ENCODE measurements around the gene TLX3. TPM values are rescaled to one million over a fixed set of nuclear protein-coding genes. Genes with fewer than 3 reads are reported as not detected.
"Not testable (repeated sequence)": the region's sequence is repeated elsewhere in the genome, so short reads cannot be mapped to it uniquely, and the experiment has no call there.

The TLX3 gene
- total RNA-seq, 1 experiment from 2014 or later, result not detected

DNA sequence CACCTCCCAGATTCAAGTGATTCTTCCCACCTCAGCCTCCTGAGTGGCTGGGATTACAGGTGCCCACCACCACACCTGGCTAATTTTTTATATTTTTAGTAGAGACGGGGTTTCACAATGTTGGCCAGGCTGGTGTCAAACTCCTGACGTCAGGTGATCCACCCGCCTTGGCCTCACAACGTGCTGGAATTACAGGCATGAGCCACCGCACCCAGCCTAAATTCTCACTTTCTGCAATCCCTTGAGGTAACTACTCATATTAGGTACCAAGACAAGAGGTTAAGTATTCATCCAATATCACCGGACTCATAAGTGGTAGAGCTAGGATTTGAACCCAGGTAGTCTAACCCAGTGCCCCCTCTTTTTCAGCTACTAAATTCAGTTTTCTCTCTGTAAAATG lies 11.1 kb upstream of the TLX3 start:
- DNase-seq (ENCODE audit: low read depth, low spot score); in situ Hi-C loops (cut with HindIII; ENCODE audit: low pct_unique_long_range_greater_than_20kb, low sequenced_read_pairs): not testable (repeated sequence)

- DNase-seq (ENCODE audit: low read depth, low spot score), result no peak
- in situ Hi-C loops (cut with HindIII; ENCODE audit: low pct_unique_long_range_greater_than_20kb, low sequenced_read_pairs), result no loop called here
Measured at GRCh38 chr5:171299228-171299627, 9.8 kb upstream of the TLX3 start.

GRCh38 chr5:171299851-171300250 lies 9.2 kb upstream of the TLX3 start:
- in situ Hi-C loops (cut with HindIII; ENCODE audit: low pct_unique_long_range_greater_than_20kb, low sequenced_read_pairs), result no loop called here
- no peak for DNase-seq (ENCODE audit: low read depth, low spot score)

GRCh38 chr5:171300358-171300757 lies 8.7 kb upstream of the TLX3 start:
- in situ Hi-C loops (cut with HindIII; ENCODE audit: low pct_unique_long_range_greater_than_20kb, low sequenced_read_pairs), result no loop called here
- DNase-seq (ENCODE audit: low read depth, low spot score), result no peak

DNA sequence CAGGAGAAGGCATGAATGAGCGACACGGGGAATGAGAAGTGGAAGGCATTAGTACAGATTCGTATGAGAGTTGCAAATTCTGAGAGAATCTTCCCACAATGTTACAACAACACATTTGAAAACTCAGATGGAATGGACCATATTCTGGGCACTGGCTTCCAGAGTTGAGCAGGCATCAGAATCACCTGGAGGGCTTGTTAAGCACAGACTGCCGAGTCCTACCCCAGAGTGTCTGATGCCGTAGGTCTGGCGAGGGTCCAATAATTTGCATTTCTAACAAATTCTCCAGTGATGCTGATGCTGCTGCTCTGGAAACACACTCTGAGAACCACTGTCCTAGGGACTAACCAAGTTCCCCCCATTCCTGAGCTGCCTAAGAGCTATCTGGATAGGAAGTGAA lies 2.9 kb upstream of the TLX3 start:
- no peak for DNase-seq (ENCODE audit: low read depth, low spot score)
- in situ Hi-C loops (cut with HindIII; ENCODE audit: low pct_unique_long_range_greater_than_20kb, low sequenced_read_pairs), result no loop called here

DNA sequence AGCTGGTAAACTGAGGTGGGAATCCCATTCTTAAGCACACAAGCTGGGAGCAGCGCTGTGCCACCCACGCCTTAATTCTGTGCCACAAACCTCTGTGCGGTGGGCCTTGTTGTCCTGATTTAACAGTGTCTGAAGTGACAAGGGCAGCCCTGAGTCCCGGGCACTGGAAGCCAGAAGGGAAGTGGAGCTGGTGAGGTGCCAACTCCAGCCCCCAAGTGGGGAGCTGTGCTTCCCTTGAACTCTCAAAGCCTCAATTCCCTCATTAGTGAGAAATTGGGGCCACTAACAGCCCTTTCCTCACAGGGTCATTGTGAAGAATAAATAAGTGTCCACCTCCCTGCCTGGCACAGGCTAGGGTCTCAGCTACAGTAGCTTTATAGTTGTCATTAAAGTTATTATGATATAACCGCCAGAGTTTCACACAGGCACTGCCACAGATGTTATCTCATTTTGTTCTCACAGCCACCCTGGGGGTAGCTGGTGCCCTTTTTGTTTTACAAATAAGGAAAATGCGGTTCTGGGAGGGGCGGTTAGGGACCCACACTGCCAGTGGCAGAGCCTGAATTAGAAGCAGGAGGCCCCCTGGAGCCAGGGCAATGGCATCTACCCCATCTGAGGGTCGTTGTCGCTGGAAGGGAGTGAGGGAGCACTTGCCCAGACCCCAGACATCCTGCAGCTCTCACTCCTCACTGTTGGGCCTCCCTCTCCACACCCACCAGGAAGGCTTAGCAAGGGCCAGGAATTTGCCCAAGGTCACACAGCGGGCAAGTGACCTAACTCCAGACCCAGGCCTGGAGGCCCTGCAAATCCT lies 2.1 kb upstream of the TLX3 start:
- in situ Hi-C loops (cut with HindIII; ENCODE audit: low pct_unique_long_range_greater_than_20kb, low sequenced_read_pairs), result no loop called here
- DNase-seq (ENCODE audit: low read depth, low spot score), result no peak

DNA sequence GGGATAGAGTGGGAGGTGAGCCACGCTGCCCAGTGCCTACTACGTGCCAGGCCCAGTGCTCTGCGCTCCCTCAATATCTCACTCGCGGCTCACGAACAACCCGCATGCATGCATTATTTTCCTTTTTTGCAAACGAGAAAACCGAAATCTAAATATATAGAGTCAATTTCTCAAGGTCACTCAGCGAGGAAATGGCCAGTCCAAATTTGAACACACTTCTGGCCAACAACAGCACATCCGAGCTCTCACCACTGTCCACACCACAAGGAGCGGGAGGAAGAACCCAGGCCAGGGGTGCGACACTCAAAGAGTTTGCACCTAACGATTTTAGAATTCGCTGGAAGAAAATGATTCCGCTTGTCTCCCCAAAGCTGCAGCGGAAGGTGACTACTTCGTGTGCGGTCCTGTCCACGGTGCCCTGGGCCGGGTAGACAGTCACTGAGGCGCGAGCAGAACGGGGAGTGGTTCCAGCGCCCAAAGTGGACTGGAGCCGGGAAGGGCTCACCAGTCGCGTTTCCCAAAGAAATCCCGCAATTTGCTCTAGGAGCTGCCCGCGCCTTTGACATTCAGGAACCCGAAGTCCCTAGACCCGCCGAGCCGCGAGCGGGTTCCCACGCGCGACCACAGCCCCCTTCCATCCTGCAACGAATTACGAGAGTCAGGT lies 1.1 kb upstream of the TLX3 start:
- DNase-seq (ENCODE audit: low read depth, low spot score), result no peak
- in situ Hi-C loops (cut with HindIII; ENCODE audit: low pct_unique_long_range_greater_than_20kb, low sequenced_read_pairs), result no loop called here

GRCh38 chr5:171309276-171310211 lies 496 bp downstream of the TLX3 start:
- in situ Hi-C loops (cut with HindIII; ENCODE audit: low pct_unique_long_range_greater_than_20kb, low sequenced_read_pairs), result no loop called here

DNA sequence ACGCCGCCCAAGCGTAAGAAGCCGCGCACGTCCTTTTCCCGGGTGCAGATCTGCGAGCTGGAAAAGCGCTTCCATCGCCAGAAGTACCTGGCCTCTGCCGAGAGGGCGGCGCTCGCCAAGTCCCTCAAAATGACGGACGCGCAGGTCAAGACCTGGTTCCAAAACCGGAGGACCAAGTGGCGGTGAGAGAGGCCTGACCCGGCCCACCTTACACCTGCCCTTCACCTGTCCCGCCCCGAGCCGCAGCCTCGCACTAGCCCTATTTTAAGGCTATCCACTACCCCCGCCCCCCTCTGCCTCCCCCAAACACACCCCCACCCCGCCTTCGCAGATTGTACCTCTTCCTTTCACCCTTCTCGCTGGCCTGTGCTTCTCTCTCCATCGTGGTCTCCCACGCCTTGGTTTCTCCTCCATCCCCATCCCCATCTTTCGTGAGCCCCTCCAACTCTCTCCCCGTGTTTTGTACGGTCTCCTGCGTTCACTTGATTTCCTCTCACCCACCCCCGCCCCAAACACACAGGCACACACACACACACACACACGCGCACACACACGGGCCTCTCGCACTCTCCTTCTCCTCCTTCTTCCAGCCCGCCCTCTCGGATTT lies 1.3 kb downstream of the TLX3 start:
- in situ Hi-C loops (cut with HindIII; ENCODE audit: low pct_unique_long_range_greater_than_20kb, low sequenced_read_pairs), result no loop called here
- no peak for DNase-seq (ENCODE audit: low read depth, low spot score)

More at GRCh38 chr5:171309276-171310211, 496 bp downstream of the TLX3 start:
- DNase-seq (ENCODE audit: low read depth, low spot score), result no peak

DNA sequence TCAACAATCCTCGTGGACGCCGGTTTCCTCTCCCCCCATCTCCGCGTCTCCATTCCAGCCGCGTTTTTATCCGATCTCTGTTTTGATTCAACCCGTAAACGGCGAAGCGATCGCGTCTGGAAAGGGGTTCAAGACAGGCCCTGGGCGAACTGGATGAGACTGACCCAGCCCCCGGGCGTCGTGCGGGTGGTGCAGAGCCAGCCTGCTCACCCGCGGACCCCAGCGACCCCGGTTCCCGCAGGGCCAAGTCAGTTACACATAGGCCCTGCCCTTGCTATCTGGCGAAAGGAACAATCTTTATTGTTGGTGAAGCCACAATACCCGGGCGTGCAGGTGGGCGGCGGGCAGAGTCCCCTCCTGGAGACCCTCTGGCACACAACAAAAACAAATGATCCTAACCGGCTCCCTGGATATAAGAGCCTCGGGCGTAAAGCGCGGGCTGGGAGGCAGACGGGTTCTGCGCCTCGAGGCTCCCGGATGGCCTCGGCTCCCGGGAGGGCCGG lies 1.8 kb downstream of the TLX3 start:
- DNase-seq (ENCODE audit: low read depth, low spot score), result no peak
- in situ Hi-C loops (cut with HindIII; ENCODE audit: low pct_unique_long_range_greater_than_20kb, low sequenced_read_pairs), result no loop called here

GRCh38 chr5:171311322-171312077 lies 2.5 kb downstream of the TLX3 start:
- DNase-seq (ENCODE audit: low read depth, low spot score), result no peak
- in situ Hi-C loops (cut with HindIII; ENCODE audit: low pct_unique_long_range_greater_than_20kb, low sequenced_read_pairs), result no loop called here

DNA sequence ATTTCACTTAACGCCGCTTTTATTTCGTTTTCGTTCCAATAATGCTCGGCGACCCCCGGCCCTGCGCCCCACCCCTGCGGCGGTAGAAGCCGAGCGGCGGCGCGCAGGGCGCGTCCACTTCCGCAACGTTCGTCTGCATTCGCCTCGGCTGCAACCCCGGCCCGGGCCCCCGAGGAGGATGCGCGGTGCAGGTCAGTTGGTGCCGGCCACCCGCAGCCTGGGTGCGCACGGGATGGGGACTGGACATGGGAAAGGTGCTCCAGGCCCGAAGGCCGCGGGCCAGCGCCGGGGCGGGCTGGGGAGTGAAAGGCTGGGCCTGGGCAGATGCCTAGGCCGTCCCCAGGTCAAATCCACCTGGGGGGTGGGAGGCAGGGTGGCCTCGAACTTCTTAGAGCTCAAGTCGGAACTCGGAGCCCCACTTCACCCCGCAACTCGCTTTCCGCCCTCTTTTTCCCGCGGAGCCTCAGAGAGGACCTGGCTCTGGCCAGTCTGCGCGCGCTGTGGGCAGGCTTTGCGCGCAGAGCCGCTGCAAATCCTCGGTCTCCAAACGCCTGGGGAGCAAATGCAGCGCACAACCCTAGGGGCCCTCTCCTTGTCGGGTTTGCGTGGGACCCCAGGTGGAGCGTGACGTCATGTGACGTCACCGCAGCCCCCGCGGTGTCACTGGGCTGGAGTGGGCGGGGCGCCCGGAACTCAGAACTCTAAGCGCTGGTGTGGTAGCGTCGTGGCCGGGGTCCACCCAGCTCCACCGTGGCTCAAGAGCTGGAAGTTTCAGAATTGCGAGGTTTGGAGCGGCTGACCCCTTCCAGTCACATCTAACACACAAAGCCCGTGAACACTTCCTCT lies 3.3 kb downstream of the TLX3 start:
- in situ Hi-C loops (cut with HindIII; ENCODE audit: low pct_unique_long_range_greater_than_20kb, low sequenced_read_pairs), result no loop called here
- DNase-seq (ENCODE audit: low read depth, low spot score), result no peak

DNA sequence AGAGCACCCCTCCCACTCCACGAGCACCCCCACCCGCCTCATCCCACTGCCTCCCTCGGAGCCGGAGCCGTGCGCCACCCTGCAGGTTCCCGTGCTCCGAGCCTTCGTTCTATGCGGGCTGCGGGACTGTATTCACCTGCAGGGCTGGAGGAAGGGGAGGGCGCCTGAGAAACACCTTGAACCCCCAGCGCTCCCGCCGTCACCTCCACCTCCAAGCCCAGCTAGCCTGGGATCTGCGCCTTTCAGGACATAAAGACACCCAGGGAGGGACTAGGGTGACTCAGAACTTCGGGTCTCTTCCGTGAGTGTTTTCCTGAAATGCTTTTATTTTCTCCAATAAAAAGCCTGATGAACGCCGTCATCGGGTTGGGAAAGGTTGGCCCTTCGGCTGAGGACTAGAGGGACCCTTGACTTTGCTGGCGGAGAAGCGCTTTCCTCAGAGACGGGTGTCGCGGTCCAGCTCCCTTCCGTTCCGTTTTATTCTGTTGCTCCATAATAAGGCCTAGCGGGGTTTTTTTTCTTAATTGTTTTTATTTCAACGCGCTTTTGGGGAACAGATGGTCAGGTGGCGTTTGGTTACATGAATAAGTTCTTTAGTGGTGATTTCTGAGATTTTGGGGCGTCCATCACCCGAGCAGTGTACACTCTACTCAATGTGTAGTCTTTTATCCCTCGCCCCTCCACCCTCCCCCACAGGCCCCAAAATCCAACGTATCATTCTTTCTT lies 4.6 kb downstream of the TLX3 start:
- in situ Hi-C loops (cut with HindIII; ENCODE audit: low pct_unique_long_range_greater_than_20kb, low sequenced_read_pairs), result no loop called here
- no peak for DNase-seq (ENCODE audit: low read depth, low spot score)

DNA sequence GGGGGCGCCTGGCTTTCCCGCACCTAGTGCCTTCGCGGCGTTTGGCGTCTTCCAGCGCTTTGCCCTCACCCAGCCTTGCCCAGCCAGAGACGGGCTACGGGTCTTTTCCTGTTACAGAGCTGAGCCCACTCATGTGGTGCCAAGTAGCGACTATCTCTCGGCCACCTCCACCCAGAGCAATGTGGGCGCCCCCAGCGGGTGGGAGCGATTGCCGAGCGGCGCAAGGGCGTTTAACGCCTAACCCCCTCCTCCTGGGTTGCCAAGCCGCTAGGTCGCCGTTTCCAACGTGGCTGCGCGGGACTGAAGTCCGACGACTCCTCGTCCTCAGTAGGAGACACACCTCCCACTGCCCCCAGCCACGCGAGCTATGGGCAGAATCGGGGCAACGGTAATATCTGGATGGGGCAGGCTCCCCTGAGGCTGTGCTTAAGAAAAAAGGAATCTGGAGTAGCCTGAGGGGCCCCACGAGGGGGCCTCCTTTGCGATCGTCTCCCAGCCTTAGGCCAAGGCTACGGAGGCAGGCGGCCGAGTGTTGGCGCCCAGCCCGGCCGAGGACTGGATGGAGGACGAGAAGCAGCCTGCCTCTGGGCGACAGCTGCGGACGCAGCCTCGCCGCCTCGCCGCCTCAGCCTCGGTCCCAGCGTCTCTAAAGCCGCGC lies 5.8 kb downstream of the TLX3 start:
- DNase-seq (ENCODE audit: low read depth, low spot score), result no peak
- in situ Hi-C loops (cut with HindIII; ENCODE audit: low pct_unique_long_range_greater_than_20kb, low sequenced_read_pairs), result no loop called here

GRCh38 chr5:171315386-171315891 lies 6.4 kb downstream of the TLX3 start:
- in situ Hi-C loops (cut with HindIII; ENCODE audit: low pct_unique_long_range_greater_than_20kb, low sequenced_read_pairs), result no loop called here
- DNase-seq (ENCODE audit: low read depth, low spot score), result no peak

All from SK-MEL-5 (cell line).